Activated CD4-positive, CD25-positive, alpha-beta regulatory T cell treated with anti-CD3 and anti-CD28 coated beads, Interleukin-2, amount 50 U/mL, for 72 hours (primary cell): ENCODE results near the gene HOXA13.

Experiments used
- DNase-seq: peaks from one replicate; pipeline ENCODE4 v3.0.0; 2021

HOXA13 gene

DNA sequence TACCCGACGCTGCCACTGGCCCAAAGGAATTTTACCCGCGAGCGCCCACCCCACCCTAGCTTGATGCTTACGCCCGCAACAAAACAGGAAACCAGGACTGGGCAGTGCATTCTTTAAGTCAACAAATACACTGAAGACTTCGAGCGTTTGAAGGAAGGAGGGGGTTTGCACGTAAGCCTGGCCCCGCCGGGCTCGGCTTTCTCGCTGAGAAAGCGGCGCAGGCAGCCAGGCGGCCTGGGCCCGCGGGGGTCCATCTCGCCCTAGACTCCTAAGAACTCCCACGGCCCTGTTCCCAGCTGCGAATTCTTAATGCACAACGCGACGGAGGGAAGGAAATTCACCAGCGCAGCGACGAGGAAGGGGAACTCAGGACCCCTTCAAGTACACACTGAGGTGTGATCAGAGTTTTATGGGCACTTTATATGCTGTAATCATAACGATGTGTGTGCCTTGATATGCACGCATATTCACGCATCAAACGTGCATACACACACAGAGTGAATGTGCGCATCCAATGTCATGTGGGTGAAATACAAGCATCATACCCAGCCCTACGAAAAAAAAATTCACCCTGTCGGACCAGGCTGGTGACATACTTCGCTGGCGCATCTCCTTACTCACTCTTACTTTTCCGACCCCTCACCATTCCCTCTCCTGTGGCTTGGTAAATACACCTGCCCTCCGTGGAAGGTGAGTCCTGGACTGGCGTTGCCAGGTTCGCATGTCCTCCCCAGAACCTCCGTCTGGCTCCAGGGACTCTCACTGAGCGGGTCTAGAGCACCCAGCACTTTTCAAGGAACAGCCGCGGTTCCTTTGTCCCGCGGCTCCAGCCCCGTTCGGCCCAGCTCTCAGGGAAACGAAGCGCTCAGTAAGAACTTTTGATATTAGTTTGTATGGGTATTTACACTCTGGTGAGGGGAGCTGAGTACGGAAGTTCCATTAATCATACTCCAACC, 5.7 kb upstream of the HOXA13 start:
- no peak for DNase-seq

DNA sequence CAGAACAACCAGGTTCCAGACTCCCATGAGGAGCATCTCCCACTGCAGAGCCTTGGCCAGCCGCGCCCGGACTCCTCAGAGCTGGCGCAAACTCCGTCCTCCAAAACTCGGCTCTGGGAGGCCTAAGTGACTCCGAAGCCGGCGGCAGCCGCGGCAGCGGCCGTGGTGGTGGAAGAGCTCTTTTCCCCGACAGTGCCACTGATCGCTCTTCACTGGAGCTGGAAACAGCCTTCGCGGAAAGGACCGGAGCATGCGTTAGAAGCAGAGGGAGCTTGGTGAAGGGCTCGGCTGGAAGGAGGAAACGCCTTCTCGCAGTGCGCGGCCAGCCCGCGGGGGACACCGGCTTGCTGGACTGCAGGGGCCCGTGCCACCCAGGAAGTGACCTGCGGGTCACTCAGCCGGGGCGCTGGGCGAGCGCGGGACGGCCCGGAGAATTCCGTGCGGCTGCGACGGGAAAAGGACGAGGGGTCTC, 5.0 kb upstream of the HOXA13 start:
- peak; percentile 29 for DNase-seq

DNA sequence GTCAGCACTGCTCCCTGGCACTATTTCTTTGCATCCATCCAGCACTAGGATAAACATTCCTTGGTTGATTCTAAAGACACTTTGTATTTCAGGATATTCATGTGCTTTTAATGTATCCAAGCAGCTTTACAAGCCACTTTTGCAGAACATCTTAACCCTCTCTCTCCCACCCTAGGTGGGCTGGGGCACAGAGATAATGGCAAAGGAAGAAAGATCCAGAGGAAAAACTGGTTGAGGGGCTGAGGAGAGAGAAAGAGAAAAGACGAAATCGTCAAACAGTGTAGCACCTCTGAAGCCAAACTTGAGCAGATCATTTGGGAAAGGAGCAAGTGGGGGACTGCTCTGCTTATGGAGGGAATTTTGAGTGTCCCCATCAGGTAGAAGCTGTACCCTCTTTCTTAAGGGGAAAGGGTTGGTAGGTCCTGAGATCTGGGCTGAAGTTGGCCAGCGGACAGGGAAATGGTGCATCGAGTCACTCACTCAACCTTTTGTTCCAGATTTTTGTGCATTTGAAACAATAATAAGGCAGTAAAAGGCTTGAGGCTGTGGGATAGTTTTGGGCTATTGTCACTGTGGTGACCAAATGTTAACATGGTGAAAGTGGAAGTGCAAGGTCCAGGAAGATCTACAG, 4.2 kb upstream of the HOXA13 start:
- DNase-seq: no peak

DNA sequence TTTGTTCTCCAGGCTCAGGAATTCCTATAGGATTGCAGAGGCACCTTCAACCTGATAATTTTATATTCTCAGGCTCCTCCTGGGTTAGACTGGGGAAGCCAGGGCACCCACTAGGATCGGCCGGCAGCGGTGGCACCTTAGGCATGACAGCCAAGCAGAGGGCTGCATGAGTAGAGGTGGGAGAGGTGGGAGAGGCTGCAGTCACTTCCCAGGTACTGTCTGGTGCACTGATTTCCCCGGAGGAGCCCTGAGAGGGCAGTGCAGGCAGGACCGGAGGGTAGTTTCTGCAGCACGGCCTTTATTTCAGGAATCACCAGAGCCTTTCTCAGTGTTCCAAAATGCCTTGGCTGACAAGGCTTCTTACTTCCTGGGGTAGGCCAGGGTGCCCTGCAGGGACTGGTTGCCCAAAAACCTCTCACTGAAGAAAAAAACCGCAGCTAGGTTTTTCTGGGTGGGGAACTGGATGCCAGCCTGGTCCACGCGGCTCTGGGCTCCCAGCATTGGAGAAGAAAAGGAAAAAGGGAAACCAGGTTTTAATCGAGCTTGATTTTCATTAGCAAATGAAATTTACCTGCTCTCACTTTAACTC, 3.6 kb upstream of the HOXA13 start:
- peak; percentile 23 for DNase-seq

DNA sequence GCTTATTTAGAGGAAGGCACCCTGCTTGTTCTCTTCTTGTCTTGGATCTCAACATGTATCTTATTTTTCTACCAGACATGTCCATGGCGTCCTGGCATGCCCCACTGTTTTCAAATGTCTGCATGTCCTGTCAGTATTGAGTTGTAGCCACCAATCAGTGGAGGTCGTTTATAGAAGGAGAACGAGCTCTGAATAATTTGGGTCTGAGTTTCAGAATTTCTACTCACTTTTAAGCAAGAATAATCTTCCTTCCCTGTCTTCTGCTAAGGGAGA, 2.9 kb upstream of the HOXA13 start:
- no peak for DNase-seq

DNA sequence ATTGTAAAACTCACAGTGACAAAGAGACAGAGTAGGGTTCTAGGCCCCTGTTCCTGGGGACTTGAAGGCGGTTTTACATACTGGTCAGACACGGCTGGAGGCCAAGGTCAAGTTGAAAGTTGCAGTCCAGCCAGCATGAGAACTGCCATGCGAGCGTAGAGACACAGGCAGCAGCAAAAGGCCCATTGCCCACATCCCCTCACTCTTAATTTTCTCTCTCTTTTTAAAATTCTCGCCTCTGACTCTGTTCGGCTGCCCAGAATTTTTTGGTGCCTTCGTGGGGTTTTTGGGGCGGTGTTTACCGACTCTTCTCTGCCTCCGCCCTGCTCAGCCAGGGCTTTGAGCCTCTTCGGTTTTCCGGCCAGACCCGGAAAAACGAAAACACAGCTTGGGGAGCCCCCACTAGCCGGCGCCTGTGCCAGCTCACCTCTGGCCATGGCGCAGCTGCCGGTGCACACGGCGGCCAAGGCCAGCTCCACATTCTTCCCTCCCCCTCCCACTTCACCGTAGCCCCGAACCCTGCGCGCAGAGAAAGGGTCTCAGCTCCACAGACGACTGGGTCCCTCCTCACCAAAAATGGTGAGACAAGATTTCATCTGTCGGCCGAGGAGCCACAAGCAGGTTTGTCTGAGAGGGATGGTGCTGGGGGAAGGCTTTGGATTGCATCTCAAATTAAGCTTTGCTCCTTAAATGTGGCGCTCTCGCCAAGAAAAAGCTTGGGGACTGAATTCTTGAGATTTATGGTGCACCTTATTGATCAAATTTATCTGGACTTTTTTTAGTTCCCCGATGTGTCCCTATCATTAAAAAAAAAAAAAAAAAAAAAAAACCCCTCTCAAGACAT, 2.3 kb upstream of the HOXA13 start:
- DNase-seq: peak; percentile 26

DNA sequence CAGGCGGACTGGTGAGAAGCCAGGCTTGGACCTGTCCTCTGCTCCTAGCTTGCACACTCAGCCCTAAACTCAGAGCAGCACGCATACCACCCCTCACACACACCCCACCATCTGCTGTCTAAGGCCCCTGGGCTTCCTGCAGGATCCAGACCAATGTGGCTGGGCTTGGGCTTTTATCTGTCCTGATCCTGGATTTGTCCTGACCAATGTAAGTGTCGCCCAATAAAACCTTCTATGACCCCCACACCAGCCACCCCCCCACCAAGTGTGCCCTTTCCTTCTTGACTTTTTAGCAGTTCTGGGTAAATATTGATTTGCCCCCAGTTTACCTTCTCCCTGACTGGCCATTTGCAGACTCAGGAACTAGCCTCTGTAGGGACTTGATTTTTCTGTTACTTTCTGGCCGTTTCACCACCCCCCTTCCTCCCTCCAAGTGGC, 1.7 kb upstream of the HOXA13 start:
- DNase-seq: peak; percentile 26

DNA sequence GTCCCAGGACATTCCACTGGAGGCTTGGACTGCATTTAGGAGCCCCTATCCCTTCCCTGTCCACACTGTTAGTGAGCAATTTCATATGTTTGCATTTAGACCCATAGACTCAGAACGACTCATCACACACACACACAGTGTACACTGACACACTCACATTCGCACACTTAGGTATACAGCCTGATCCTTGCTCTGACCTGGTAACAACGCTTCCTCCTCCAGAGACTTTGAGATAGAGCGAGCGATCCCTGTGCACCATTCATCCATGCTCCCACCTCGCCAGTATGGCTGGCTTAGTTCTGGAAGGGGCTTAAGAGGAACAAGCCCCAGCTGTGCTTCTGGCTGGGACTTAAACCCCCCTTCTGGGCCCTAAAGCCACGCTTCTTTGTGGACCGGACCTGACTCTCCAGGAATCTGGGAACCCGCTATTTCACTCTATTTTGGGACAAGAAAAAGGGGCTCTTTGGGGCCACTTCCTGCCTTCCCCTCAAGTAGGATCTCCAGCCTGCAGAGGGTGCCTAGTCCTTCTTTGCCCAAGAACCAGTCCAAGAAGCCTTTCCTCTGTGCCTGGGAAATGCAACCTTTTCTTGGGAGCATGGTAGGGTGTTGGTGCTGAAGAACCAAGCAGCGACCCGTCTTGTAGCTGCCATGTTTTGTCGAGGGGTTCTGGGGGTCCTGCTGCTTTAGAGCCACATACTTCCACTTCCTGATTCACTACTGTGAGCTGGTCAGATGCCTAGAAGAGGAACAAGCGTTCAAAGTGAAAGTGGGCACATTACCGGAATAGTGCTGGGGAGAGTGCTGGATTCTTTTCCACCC, 1.1 kb upstream of the HOXA13 start:
- DNase-seq: peak; percentile 21

DNA sequence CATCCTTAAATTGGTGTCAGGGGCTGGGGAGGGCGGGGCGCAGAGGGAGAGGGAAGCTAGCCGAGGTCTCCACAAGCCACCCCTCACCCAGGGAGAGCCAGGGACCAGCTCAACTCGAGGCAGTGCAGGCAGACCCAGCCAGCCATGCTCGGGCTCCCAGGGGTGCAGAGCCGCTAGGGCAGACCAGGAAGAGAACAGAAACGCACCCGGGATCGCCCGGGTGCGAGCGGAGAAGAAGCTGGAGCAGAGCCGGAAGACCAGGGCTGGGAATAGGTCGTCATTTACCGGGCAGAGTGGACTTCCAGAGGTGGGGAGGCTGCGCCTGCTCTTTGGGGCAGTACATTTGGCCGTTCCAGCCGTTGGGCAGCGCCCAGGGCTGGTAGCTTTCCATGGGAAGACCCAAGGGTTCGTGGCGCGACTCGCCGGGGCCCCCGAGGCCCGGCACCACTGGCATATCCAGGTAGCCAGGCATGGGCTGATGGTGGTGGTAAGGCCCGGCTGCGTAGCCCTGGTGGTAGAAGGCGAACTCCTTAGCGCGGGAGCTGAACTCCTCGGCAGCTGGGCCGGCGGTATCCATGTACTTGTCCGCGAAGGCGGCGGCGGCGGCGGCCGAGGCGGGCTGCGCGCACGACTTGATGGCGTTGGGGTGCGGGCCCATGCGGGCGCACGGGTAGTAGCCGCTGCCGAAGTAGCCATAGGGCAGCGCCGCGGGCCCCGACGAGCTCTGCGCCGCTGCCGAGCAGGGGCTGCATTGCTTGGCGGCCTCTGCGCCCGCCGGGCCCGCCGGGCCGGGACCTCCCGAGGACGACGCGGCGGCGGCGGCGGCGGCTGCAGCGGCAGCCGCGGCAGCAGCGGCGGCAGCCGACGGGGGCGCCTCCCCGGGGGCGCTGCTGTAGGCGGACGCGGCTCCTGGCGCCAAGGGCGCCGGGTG, 755 bp downstream of the HOXA13 start:
- peak; percentile 29 for DNase-seq

DNA sequence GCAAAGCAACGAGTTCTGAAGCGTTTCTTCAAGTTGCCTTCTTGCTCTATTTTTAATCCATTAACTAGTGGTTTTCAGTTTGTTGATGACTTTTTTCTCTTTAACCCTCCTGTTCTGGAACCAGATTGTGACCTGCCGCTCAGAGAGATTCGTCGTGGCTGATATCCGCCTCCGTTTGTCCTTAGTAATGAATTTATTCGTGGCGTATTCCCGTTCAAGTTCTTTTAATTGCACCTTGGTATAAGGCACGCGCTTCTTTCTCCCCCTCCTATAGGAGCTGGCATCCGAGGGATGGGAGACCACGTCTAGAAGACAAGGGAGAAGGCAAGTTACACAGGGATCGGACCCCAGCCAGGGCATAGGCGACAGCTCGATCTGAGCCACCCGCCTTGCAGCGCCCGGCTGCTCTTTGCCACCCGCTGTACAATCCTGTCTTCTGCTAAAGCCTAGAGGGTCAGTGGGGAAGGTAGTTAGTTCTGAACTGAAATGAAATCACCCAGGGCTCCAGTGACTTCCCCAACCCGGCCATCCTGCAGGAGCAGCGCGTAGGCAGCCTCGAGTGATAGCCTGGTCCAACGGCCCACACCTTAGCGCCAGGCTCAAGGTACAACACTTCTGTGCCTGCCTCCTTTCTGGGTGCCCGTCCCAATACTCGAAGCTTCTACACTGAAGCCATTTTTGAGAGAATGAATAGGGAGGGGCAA, 1.6 kb downstream of the HOXA13 start:
- DNase-seq: peak; percentile 32

DNA sequence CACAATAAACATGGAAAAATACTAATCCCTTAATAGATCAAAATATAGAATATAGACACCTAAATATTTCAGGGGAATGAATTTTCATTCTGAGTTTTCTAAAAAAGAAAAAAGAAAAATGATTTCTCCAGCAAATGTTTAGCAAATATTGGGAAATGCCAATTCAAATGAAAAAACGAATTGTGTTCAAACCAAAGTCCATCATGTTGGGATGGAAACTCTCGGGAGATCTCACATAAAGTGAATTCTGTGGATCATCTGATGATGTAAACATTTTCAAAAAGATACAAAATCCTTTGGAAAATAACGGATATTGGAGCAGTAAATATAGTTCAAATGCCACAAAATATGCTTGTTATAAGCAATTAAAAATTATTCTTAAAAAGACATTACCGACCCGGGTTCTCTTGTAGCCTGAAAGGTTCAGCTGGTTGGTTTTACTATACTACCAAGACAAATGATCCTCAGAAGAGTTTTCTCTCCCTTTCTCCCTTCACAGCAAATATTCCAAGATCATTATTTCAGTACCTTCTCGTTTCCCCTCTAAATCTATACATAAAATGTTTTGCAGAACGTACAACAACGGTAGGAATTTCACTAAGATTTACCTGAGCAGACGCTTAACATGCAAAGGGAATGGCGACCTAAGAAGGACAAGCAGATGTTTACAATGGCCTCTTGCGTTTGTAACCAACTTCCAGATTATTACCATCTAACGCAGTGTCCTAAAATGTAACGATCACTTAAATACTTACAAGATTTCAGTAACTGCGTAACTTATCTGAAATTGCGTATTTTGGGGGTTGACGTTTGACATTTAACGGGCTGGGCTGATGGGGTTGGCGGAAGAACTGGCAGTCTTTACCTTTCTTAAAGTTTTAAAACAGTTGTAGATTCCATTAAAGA, 2.5 kb downstream of the HOXA13 start:
- no peak for DNase-seq

DNA sequence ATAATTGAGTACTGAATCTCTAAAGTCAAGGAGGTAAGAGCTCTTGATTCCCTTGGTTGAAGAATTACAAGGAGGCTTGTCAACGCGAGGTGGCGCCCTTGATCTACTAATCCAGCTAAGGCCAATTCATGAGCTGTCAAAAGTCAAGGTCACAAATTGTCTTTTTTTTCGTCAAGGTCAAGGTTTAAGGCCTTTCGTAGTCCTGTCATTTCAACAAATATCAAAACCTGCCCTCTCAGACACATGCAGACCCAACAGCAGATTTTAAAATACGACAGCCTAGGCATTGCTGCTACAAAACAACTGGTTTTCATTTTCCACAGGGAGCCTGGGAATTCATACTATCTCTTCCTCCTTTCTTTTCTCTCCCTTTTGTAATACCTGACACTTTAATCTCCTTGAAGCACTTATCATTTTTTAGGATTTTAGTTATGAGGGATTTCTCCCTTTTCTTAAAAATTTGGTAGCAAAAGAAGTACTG, 3.6 kb downstream of the HOXA13 start:
- peak; percentile 84 for DNase-seq

DNA sequence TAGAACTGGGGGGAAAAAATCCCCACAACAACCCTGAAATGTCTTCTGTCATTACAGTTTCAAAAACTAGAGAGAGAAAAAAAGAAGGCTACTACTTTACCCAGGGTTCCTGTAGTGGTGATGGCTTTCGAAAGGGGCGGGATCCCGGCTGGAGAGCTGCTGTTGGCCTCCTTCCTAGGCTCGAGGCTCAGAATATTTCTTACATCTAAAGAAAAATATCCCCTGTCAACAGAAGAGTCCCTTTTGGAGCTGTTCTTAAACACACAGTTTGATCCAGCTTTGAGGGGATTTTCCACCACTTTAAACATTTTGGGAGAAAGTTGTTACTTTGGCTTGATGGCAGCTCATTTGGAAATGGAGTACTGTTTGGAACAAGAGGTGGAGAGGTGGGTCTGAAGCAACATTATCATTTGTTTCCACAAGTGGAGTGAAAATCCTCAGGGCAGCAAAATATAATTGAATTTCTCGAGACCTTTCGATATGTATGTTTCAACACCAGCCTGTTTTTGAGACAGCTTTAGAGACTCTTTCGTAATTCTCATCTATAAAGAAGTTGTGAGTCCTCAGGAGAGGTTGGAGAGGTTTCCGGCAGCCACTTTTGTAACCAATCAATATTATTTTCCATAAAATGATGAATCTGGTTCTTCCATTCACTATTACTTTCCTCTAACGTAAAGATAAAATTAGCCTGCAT, 5.1 kb downstream of the HOXA13 start:
- peak; percentile 6 for DNase-seq

DNA sequence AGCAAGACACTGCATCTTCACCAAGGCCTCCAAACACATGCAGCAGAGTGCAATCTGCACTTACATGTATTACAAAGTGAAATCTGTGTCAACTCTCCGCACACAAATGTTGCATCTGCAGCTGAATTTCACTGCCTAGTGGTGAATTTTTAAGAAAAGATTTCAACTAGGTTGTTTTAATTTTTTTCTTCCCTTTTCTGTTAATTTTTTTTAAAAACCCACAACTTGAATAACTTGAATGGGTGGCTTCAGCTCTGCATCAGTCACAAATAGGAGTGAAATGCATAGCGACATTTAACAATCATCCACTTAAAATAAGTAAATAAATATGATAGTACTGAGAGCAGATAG, 5.9 kb downstream of the HOXA13 start:
- DNase-seq: no peak

DNA sequence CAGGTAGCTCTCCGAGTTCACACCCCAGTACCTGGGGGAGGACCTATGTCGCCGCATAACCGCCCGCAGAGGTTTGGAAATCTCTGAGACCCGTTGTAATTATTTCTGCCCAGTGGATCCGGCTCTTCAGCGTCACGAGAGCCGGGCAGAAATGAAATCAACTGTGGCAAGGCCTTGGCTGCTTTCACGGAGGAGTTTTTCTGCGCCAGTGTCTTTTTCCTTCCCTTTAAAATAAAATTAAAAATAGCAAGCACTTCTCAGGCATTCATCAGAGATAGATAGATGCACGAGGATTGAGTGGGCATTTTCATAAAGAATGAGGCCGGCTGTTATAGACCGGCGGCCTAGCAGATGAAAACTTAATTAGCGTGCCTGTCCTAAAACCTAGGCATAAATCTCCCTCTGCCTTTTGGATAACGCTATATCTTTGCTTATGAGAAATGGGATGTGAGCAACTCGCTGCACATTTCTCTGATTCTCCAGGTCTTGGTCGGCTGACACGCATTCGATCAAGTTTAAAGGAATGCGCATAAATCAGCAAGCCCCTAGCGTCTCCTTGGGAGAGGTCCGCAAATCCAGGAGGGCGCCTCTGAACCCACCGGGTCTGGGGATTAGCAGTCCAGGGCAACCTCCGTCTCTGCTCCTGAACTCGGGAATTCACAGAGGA, 6.4 kb downstream of the HOXA13 start:
- DNase-seq: peak; percentile 17

DNA sequence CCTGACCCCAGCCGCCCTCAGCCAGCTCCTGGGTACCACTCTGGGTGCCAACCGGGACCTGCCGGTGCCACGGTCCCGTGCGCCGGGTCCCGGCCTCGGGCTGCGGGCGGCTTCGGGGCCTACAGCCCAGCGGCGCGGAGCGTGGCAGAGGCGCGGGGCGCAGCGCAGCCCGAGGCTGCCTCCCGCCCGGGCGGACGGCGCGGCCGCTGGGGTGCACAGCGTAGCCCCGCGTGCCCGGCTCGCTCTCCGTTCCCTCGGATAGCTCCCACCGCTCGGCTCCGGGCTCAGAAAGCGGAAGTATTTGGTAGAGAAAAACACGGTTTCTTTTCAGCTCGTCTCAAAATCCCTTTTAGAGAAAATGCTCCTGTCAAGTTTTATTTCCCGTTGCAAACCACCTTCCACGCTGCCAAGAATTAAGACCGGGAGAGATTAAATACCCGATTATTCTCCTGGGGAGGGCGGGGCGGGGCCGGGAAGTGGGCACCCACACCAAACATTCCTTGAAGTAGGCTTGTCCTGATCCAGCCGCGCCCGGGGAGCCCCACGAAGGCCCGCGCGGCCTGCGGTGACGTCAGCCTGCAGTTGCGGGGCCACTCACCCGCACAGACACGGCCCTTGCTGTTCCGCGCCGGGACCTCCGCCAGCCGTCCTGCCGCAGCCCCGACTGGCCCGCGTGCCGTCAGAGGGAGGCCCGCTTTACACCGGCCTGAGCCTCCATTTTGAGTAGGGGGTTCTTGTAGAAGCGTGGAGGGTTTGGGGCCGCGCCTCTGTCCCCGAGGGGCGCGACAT, 7.2 kb downstream of the HOXA13 start:
- DNase-seq: peak; percentile 31
